GM18520 (cell line): ENCODE results near the gene LDHD.

Experiments
- ATAC-seq: cut with Tn5 transposase; IDR thresholded peaks from one replicate; pipeline ENCODE4 v1.9.1; 2021; ENCODE audit not compliant: unreplicated experiment

Gene LDHD

DNA sequence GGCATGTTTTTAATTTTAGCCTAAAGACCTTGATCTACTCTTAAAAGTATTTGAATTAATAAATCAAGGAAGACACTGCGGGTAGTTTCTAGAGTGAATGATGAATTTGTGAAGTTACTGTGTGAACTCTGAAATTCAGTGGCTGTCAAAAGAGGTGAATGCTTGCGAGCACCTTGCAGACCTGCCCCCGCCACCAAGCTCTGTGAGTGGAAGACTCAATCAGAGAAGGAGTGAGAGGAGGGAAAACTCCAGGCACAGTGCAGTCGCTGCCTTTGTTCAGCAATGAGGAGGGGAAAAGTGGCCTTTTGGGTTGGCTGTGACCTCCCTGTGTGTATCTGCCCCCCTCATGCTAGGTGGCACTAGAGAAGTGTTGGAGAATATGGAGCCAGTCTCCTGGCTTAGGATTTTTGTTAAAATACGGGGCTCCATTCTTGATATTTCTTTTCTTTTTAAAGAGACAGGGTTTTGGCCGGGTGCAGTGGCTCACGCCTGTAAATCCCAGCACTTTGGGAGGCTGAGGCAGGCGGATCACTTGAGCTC lies 53.0 kb downstream of the LDHD start:
- no peak for ATAC-seq

DNA sequence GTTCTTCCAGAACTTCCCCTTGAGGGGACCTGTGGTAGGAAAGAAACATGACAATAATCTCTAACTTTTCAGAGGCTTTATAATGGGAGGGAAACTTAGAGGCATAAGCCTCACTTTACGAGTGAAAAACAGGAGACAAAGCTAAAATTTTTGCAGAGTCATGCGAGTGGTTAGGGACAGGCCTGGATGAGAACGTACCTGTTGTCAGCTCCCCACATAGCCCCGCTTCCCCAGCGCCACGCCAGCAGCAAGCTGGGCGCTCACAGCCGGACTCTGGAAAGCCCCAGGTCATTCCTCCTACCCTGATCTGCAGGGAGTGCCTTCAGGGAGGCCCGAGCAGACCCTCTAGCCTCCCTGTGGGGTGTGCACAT lies 53.6 kb downstream of the LDHD start:
- no peak for ATAC-seq

GRCh38 chr16:75062135-75062975 lies 54.2 kb downstream of the LDHD start:
- no peak for ATAC-seq
